ENCODE measurements around the gene LZTS2.

The LZTS2 gene

GRCh38 chr10:101002456-101002855, 2.8 kb downstream of the LZTS2 start:
- H3K79me1 ChIP-seq (ENCODE audit: low read length), result peaks cover 16% of the 10 kb centered on the region
- peaks cover 12% of the 10 kb centered on the region for H3K79me2 ChIP-seq (ENCODE audit: control insufficient read depth, insufficient read depth, low read length)
- no peak overlapping the region for H3K4ac ChIP-seq (ENCODE audit: low read depth, low read length)
- no peak overlapping the region for H3K4me3 ChIP-seq (ENCODE audit: low read length)
- H4K8ac ChIP-seq (ENCODE audit: low read depth, low read length), result no peak overlapping the region
- no peak overlapping the region for H3K18ac ChIP-seq (ENCODE audit: low read length)
- no peak for DNase-seq
- no peaks in the 10 kb centered on the region for H3K27me3 ChIP-seq (ENCODE audit: insufficient read depth, low read length, poor library complexity)
- H4K5ac ChIP-seq (ENCODE audit: low read length), result no peak overlapping the region
- peaks cover 9% of the 10 kb centered on the region for H3K4me1 ChIP-seq (ENCODE audit: control insufficient read depth, low read depth, low read length)
- H3K4me2 ChIP-seq (ENCODE audit: low read length), result no peak overlapping the region
- no peak overlapping the region for H3K23ac ChIP-seq (ENCODE audit: low read length)
- H2BK15ac ChIP-seq (replicated peaks; ENCODE audit: low read depth), result no peak overlapping the region
- no peak overlapping the region for H2BK5ac ChIP-seq (ENCODE audit: low read length)
- no peak overlapping the region for H2AK5ac ChIP-seq (ENCODE audit: low read length)
- WGBS (ENCODE audit: extremely low coverage, insufficient coverage, low lambda C conversion rate), result no CpG with 5 or more reads among the region's 11 CpGs
- H3K9ac ChIP-seq (ENCODE audit: low read length), result no peak overlapping the region
- H3K27ac ChIP-seq (ENCODE audit: low read depth, low read length), result no peak overlapping the region
- H3K36me3 ChIP-seq (ENCODE audit: control insufficient read depth, insufficient read depth, low read length), result peaks cover 8% of the 10 kb centered on the region
- no peak overlapping the region for H3K56ac ChIP-seq (ENCODE audit: low read length)
- no peak overlapping the region for H2BK120ac ChIP-seq (ENCODE audit: low read depth, low read length)

- peaks cover 14% of the 10 kb centered on the region for H3K79me1 ChIP-seq (ENCODE audit: low read length)
- no peak overlapping the region for H2AK5ac ChIP-seq (ENCODE audit: low read length)
- H3K79me2 ChIP-seq (ENCODE audit: control insufficient read depth, insufficient read depth, low read length), result peaks cover 12% of the 10 kb centered on the region
- no peak overlapping the region for H3K9ac ChIP-seq (ENCODE audit: low read length)
- H3K56ac ChIP-seq (ENCODE audit: low read length), result no peak overlapping the region
- no peak overlapping the region for H2BK5ac ChIP-seq (ENCODE audit: low read length)
- H3K18ac ChIP-seq (ENCODE audit: low read length), result no peak overlapping the region
- DNase-seq, result no peak
- H4K5ac ChIP-seq (ENCODE audit: low read length), result no peak overlapping the region
- H3K27me3 ChIP-seq (ENCODE audit: insufficient read depth, low read length, poor library complexity), result no peaks in the 10 kb centered on the region
- peaks cover 7% of the 10 kb centered on the region for H3K4me1 ChIP-seq (ENCODE audit: control insufficient read depth, low read depth, low read length)
- peaks cover 8% of the 10 kb centered on the region for H3K36me3 ChIP-seq (ENCODE audit: control insufficient read depth, insufficient read depth, low read length)
- no peak overlapping the region for H2BK120ac ChIP-seq (ENCODE audit: low read depth, low read length)
- H4K8ac ChIP-seq (ENCODE audit: low read depth, low read length), result no peak overlapping the region
- H2BK15ac ChIP-seq (replicated peaks; ENCODE audit: low read depth), result no peak overlapping the region
- no peak overlapping the region for H3K23ac ChIP-seq (ENCODE audit: low read length)
- WGBS (ENCODE audit: extremely low coverage, insufficient coverage, low lambda C conversion rate), result no CpG with 5 or more reads among the region's 18 CpGs
- no peak overlapping the region for H3K4me2 ChIP-seq (ENCODE audit: low read length)
- no peak overlapping the region for H3K4ac ChIP-seq (ENCODE audit: low read depth, low read length)
- H3K4me3 ChIP-seq (ENCODE audit: low read length), result no peak overlapping the region
- no peak overlapping the region for H3K27ac ChIP-seq (ENCODE audit: low read depth, low read length)
Measured at GRCh38 chr10:101003639-101004206, 4.1 kb downstream of the LZTS2 start.

- Histone ChIP-seq H4K5ac (ENCODE audit: low read length) (no peak overlapping the region), H2BK120ac (ENCODE audit: low read depth, low read length) (no peak overlapping the region), H3K18ac (ENCODE audit: low read length) (no peak overlapping the region), H4K8ac (ENCODE audit: low read depth, low read length) (no peak overlapping the region), H3K36me3 (ENCODE audit: control insufficient read depth, insufficient read depth, low read length) (peaks cover 8% of the 10 kb centered on the region), H3K27me3 (ENCODE audit: insufficient read depth, low read length, poor library complexity) (no peaks in the 10 kb centered on the region), H3K27ac (ENCODE audit: low read depth, low read length) (no peak overlapping the region), H3K56ac (ENCODE audit: low read length) (no peak overlapping the region), H3K4me1 (ENCODE audit: control insufficient read depth, low read depth, low read length) (peaks cover 5% of the 10 kb centered on the region), H3K4ac (ENCODE audit: low read depth, low read length) (no peak overlapping the region), H3K79me1 (ENCODE audit: low read length) (peaks cover 11% of the 10 kb centered on the region), H2BK5ac (ENCODE audit: low read length) (no peak overlapping the region), H2AK5ac (ENCODE audit: low read length) (no peak overlapping the region), H3K4me3 (ENCODE audit: low read length) (no peak overlapping the region), H3K9ac (ENCODE audit: low read length) (no peak overlapping the region), H3K4me2 (ENCODE audit: low read length) (no peak overlapping the region), H3K79me2 (ENCODE audit: control insufficient read depth, insufficient read depth, low read length) (peaks cover 6% of the 10 kb centered on the region), H2BK15ac (replicated peaks; ENCODE audit: low read depth) (no peak overlapping the region), H3K23ac (ENCODE audit: low read length) (no peak overlapping the region)
- no CpG with 5 or more reads among the region's 23 CpGs for WGBS (ENCODE audit: extremely low coverage, insufficient coverage, low lambda C conversion rate)
- DNase-seq, result no peak
Measured at GRCh38 chr10:101005361-101005760, 5.8 kb downstream of the LZTS2 start.

- peaks cover 1% of the 10 kb centered on the region for H3K4me1 ChIP-seq (ENCODE audit: control insufficient read depth, low read depth, low read length)
- no peak overlapping the region for H3K27ac ChIP-seq (ENCODE audit: low read depth, low read length)
- no peak overlapping the region for H3K23ac ChIP-seq (ENCODE audit: low read length)
- peaks cover 8% of the 10 kb centered on the region for H3K36me3 ChIP-seq (ENCODE audit: control insufficient read depth, insufficient read depth, low read length)
- no peak overlapping the region for H4K8ac ChIP-seq (ENCODE audit: low read depth, low read length)
- no peaks in the 10 kb centered on the region for H3K79me2 ChIP-seq (ENCODE audit: control insufficient read depth, insufficient read depth, low read length)
- H2AK5ac ChIP-seq (ENCODE audit: low read length), result no peak overlapping the region
- no peak overlapping the region for H3K4me3 ChIP-seq (ENCODE audit: low read length)
- no peak overlapping the region for H3K4me2 ChIP-seq (ENCODE audit: low read length)
- H4K5ac ChIP-seq (ENCODE audit: low read length), result no peak overlapping the region
- no peak overlapping the region for H2BK15ac ChIP-seq (replicated peaks; ENCODE audit: low read depth)
- H2BK120ac ChIP-seq (ENCODE audit: low read depth, low read length), result no peak overlapping the region
- H3K4ac ChIP-seq (ENCODE audit: low read depth, low read length), result no peak overlapping the region
- H3K79me1 ChIP-seq (ENCODE audit: low read length), result peaks cover 6% of the 10 kb centered on the region
- no CpG with 5 or more reads among the region's 4 CpGs for WGBS (ENCODE audit: extremely low coverage, insufficient coverage, low lambda C conversion rate)
- no peak overlapping the region for H3K9ac ChIP-seq (ENCODE audit: low read length)
- H3K27me3 ChIP-seq (ENCODE audit: insufficient read depth, low read length, poor library complexity), result no peaks in the 10 kb centered on the region
- H2BK5ac ChIP-seq (ENCODE audit: low read length), result no peak overlapping the region
- no peak for DNase-seq
- no peak overlapping the region for H3K18ac ChIP-seq (ENCODE audit: low read length)
- no peak overlapping the region for H3K56ac ChIP-seq (ENCODE audit: low read length)
Measured at GRCh38 chr10:101005869-101006567, 6.4 kb downstream of the LZTS2 start.

GRCh38 chr10:101006593-101007098, 7.0 kb downstream of the LZTS2 start:
- H3K79me1 ChIP-seq (ENCODE audit: low read length), result peaks cover 4% of the 10 kb centered on the region
- no peak overlapping the region for H3K23ac ChIP-seq (ENCODE audit: low read length)
- no peak overlapping the region for H3K4ac ChIP-seq (ENCODE audit: low read depth, low read length)
- H2BK15ac ChIP-seq (replicated peaks; ENCODE audit: low read depth), result no peak overlapping the region
- H3K9ac ChIP-seq (ENCODE audit: low read length), result no peak overlapping the region
- H3K56ac ChIP-seq (ENCODE audit: low read length), result no peak overlapping the region
- no peak for DNase-seq
- H4K8ac ChIP-seq (ENCODE audit: low read depth, low read length), result no peak overlapping the region
- H3K79me2 ChIP-seq (ENCODE audit: control insufficient read depth, insufficient read depth, low read length), result no peaks in the 10 kb centered on the region
- no peaks in the 10 kb centered on the region for H3K4me1 ChIP-seq (ENCODE audit: control insufficient read depth, low read depth, low read length)
- no peak overlapping the region for H3K18ac ChIP-seq (ENCODE audit: low read length)
- peaks cover 8% of the 10 kb centered on the region for H3K36me3 ChIP-seq (ENCODE audit: control insufficient read depth, insufficient read depth, low read length)
- no CpG with 5 or more reads among the region's 33 CpGs for WGBS (ENCODE audit: extremely low coverage, insufficient coverage, low lambda C conversion rate)
- no peak overlapping the region for H2AK5ac ChIP-seq (ENCODE audit: low read length)
- no peak overlapping the region for H2BK120ac ChIP-seq (ENCODE audit: low read depth, low read length)
- no peak overlapping the region for H2BK5ac ChIP-seq (ENCODE audit: low read length)
- H3K4me3 ChIP-seq (ENCODE audit: low read length), result no peak overlapping the region
- H4K5ac ChIP-seq (ENCODE audit: low read length), result no peak overlapping the region
- H3K27ac ChIP-seq (ENCODE audit: low read depth, low read length), result no peak overlapping the region
- H3K27me3 ChIP-seq (ENCODE audit: insufficient read depth, low read length, poor library complexity), result no peaks in the 10 kb centered on the region
- no peak overlapping the region for H3K4me2 ChIP-seq (ENCODE audit: low read length)
